Fibroblast of lung (primary cell): ENCODE results near the gene TENM4.

Experiments
- CTCF ChIP-seq, 2 donors: IDR thresholded peaks in 1 of 2; conservative IDR thresholded peaks in 1 of 2; 1 replicate in 1 of 2; 2 replicates in 1 of 2; pipeline ENCODE4 v1.5.1; 2011 to 2012; ENCODE audit warnings: low read length in 2 of 2, control low read depth in 1 of 2, inconsistent platforms in 1 of 2, low read depth in 1 of 2, mild to moderate bottlenecking in 1 of 2
- EZH2 ChIP-seq: IDR thresholded peaks from 2 replicates; pipeline ENCODE4 v1.5.1; 2012; ENCODE audit warnings: low read length, control low read depth, mild to moderate bottlenecking; ENCODE audit errors: missing control alignments

GRCh38 chr11:79157738-79158137 is 283.1 kb downstream of the TENM4 start:
- no peak for TF ChIP-seq CTCF (conservative IDR thresholded peaks at IDR 0.05 in 1 of 2, IDR thresholded peaks at IDR 0.05 in 1 of 2; ENCODE audit: low read depth in 1 of 2, low read length in 2 of 2)
- TF ChIP-seq EZH2: no peak
